CMK (cell line): ENCODE measurements around the gene GDF10.

Experiments
- DNase-seq: peaks from one replicate; pipeline ENCODE4 v3.0.0-alpha.2; 2010; ENCODE audit warnings: low read depth

GDF10 gene

DNA sequence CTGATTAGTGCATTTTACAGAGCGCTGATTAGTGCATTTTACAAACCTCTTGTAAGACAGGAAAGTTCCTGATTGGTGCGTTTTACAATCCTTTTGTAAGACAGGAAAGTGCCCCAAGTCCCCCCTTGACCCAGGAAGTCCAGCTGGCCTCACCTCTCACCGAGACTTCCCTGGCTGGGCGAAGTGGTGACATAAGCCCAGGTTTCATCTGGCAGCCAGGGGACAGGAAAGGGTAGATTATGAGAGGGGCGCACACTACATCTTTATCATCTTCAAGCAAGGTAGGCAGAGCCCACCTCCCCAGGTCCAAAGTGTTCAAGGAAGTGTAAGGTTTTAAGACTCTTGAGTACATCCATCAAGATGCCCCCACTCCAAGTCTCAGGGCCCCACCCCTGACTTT lies 5.5 kb upstream of the GDF10 start:
- DNase-seq, result no peak

GRCh38 chr10:47295411-47295810 lies 4.6 kb upstream of the GDF10 start:
- DNase-seq, result no peak

GRCh38 chr10:47296156-47296894 lies 3.7 kb upstream of the GDF10 start:
- no peak for DNase-seq

DNA sequence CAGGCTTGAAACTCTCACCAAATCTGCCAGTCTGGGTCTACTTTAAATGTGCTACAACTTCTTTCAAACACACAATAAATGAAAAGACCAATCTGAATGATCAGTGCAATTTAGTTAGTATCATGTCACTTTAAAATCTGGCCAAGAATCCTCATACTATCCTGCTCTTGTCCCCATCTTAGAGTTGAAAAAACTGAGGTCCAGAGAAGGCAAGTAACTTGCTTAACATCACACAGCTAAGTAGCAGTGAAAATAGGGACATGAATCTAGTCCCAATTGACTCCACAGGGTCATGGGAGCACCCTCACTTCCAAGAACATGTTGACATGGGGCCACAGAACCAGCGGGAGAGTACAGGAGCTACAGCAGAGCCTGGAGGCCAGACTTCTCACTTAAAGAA lies 3.1 kb upstream of the GDF10 start:
- DNase-seq, result no peak

DNA sequence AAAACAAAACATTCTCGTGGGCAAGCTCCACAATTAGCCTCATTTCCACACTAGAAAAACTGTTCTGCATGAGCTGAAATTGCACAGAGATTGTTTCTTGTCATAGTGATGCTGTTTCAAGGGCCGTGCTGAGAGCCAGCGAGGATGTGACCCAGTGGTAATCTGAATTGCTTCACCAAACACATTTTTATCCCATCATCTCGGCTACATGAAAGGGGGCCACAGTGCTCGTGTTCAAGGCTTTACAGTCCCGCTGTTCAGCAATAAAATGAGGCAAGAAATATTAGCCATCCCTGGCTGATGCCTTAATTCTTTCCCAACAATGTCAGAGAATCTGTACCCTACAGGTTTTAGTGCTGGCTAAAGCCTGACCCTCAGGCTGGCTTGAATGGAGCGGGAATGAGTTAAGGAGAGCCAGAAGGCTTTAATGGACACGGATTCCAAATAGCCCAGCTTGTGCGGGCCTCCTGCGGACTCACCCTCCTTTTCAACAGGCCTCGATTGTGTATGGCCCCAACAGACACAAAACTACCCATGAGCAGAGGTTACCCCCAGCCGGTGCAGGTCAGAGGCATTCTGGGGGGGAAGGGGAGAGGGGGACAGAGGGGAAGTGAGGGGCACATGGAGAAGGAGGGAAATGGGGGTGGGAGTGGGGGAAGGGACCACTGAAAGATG lies 2.0 kb upstream of the GDF10 start:
- no peak for DNase-seq

GRCh38 chr10:47298715-47299114 lies 1.3 kb upstream of the GDF10 start:
- no peak for DNase-seq

DNA sequence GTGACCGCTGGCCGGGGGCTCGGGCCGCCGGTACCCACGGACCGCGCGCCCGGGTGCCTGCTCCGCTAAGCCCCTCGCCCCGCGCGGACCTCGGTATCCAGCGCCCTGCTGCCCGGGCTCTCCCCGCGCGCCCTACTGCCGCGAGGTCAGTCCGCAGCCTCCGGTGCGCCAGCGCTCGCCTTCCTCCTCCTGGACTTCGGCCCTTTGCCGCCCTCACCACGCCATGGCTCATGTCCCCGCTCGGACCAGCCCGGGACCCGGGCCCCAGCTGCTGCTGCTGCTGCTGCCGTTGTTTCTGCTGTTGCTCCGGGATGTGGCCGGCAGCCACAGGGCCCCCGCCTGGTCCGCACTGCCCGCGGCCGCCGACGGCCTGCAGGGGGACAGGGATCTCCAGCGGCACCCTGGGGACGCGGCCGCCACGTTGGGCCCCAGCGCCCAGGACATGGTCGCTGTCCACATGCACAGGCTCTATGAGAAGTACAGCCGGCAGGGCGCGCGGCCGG lies 483 bp downstream of the GDF10 start:
- DNase-seq, result no peak

DNA sequence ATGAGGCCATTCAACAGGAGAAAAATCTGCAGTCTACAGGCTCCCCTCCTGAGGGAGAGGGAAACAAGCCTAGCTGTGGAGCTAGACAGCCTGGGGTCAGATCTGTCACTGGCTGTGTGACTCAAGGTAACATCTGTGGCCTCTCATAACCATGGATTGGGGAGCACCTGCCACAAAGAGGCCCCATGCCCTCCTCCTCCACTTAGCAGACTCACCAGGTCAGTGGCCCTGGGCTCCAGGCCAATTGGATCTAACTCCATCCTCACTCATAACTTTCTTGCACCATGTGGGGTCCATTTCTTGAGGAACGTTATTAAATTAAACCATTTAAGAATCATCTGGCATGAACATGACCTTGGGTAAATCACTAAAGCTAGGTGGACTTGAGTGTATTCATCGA lies 1.8 kb downstream of the GDF10 start:
- no peak for DNase-seq

DNA sequence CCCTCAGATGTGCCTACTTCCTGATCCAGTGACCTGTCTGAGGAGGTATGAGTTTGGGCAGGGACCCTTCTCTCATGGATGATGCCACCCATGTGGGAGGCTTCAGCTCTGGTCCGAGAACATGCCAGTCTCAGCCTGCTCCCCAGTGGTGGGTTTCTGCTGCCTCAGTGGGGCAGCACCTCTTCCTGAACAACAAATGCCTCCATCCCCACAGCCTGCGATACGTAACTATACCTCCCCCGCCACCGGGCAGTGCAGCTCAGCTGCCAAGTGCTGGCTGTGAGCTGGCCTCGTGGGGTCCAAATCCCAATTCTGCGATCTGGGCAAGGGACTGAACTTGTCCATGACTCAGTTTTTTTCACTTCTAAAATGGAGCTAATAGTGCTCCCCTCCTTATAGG lies 3.1 kb downstream of the GDF10 start:
- no peak for DNase-seq

- DNase-seq, result no peak
Measured at GRCh38 chr10:47303866-47304265, 3.9 kb downstream of the GDF10 start.

- DNase-seq, result no peak
Measured at GRCh38 chr10:47305566-47305965, 5.6 kb downstream of the GDF10 start.

GRCh38 chr10:47306387-47307210 lies 6.6 kb downstream of the GDF10 start:
- DNase-seq, result no peak

DNA sequence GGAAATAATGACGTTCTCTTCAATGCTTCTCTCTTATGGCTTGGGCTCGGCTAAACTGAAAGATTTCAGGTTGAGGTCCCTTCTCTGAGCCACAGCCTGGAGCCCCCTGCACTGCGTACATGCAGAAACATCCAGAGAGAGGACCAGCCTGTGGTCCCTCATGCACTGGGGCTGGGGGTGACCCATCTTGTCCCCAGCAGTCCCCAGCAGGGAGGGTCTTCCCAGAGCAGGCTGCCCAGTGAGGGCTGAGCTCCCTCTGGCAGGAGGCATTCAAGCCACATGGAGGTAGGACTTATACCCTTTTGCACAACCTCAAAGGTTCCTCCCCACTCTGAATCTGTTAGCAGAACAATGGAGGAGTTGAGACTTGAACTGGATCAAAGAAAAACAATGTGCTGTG lies 7.4 kb downstream of the GDF10 start:
- DNase-seq, result no peak

- DNase-seq, result no peak
Measured at GRCh38 chr10:47308775-47309174, 8.8 kb downstream of the GDF10 start.

GRCh38 chr10:47309408-47310089 lies 9.6 kb downstream of the GDF10 start:
- no peak for DNase-seq

DNA sequence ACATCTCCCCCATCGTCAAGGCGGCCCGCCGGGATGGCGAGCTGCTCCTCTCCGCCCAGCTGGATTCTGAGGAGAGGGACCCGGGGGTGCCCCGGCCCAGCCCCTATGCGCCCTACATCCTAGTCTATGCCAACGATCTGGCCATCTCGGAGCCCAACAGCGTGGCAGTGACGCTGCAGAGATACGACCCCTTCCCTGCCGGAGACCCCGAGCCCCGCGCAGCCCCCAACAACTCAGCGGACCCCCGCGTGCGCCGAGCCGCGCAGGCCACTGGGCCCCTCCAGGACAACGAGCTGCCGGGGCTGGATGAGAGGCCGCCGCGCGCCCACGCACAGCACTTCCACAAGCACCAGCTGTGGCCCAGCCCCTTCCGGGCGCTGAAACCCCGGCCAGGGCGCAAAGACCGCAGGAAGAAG lies 10.1 kb downstream of the GDF10 start:
- DNase-seq, result no peak

- peak; percentile 52 for DNase-seq
Measured at GRCh38 chr10:47311193-47311931, 11.4 kb downstream of the GDF10 start.

- peak; percentile 43 for DNase-seq
Measured at GRCh38 chr10:47311932-47312662, 12.1 kb downstream of the GDF10 start.

DNA sequence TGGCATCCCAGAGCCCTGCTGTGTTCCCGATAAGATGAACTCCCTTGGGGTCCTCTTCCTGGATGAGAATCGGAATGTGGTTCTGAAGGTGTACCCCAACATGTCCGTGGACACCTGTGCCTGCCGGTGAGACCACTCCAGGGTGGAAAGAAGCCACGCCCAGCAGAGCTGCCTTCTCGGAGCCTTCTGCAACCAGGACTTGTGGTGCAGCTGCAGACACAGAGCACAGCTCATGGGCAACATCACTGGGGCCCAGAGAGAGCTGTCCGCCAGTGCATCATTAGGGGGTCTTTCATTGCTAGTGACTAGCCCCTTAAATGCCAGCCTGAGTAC lies 12.6 kb downstream of the GDF10 start:
- no peak for DNase-seq

DNA sequence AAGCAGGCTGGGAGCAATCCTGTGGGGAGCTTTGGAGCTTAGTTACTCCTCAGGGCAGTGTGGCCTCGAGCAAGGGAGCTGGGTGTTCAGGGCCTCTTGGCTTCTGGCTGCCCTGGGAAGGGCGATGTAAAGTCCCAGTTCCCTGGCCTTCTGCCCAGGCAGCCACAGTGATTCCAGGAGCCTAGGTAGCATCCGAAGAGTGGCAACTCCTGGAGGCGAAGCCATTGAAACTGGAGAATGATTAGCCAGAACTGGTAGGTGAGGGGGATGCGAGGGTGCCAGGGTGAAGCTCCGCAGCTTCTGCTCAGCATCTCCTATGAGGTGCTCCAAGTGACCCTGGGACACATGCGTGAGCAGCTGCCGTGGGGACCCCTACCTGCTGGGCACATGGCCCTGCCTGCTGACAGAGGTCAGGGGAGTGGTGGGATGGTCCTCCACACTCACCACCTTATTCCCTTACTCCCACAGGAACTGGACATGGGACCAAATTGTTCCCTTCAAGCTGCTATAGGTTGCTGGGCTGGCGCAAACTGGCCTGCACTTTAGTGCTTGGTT lies 14.5 kb downstream of the GDF10 start:
- no peak for DNase-seq

- DNase-seq, result no peak
Measured at GRCh38 chr10:47315421-47315820, 15.4 kb downstream of the GDF10 start.
